HG02763 (cell line): ENCODE measurements around the gene DYRK1B.
"Not testable (repeated sequence)": the region's sequence is repeated elsewhere in the genome, so short reads cannot be mapped to it uniquely, and the experiment has no call there.

Experiments used
- ATAC-seq: cut with Tn5 transposase; IDR thresholded peaks from one replicate; pipeline ENCODE4 v1.9.1; 2021; ENCODE audit warnings: mild to moderate bottlenecking, moderate library complexity; ENCODE audit not compliant: unreplicated experiment

Gene DYRK1B

GRCh38 chr19:39833464-39834286 is at the start of gene DYRK1B:
DYRK1B (minus strand) TSS chr19:39834162; CDS start chr19:39831867, 2,295 bp downstream.
- peak; percentile 85 for ATAC-seq

GRCh38 chr19:39882645-39883044 is 48.7 kb upstream of the DYRK1B start:
- not testable (repeated sequence) for ATAC-seq

- not testable (repeated sequence) for ATAC-seq
Observed at GRCh38 chr19:39881495-39882110, 47.6 kb upstream of the DYRK1B start.

- ATAC-seq = not testable (repeated sequence)
Observed at GRCh38 chr19:39880241-39880640, 46.3 kb upstream of the DYRK1B start.

- ATAC-seq = not testable (repeated sequence)
Observed at GRCh38 chr19:39879796-39880195, 45.8 kb upstream of the DYRK1B start.

- not testable (repeated sequence) for ATAC-seq
Observed at GRCh38 chr19:39878866-39879265, 44.9 kb upstream of the DYRK1B start.

- no peak for ATAC-seq
Observed at GRCh38 chr19:39878398-39878797, 44.4 kb upstream of the DYRK1B start.

GRCh38 chr19:39877982-39878381 is 44.0 kb upstream of the DYRK1B start:
- ATAC-seq = not testable (repeated sequence)

- ATAC-seq = not testable (repeated sequence)
Observed at GRCh38 chr19:39877488-39877887, 43.5 kb upstream of the DYRK1B start.

- not testable (repeated sequence) for ATAC-seq
Observed at GRCh38 chr19:39876486-39876885, 42.5 kb upstream of the DYRK1B start.

GRCh38 chr19:39875401-39875864 is 41.5 kb upstream of the DYRK1B start:
- ATAC-seq = not testable (repeated sequence)

GRCh38 chr19:39874404-39874803 is 40.4 kb upstream of the DYRK1B start:
- no peak for ATAC-seq

GRCh38 chr19:39873385-39873784 is 39.4 kb upstream of the DYRK1B start:
- no peak for ATAC-seq

- ATAC-seq = no peak
Observed at GRCh38 chr19:39871886-39872866, 38.2 kb upstream of the DYRK1B start.

- ATAC-seq = no peak
Observed at GRCh38 chr19:39871362-39871761, 37.4 kb upstream of the DYRK1B start.

GRCh38 chr19:39870171-39870971 is 36.4 kb upstream of the DYRK1B start:
- no peak for ATAC-seq

GRCh38 chr19:39867952-39868351 is 34.0 kb upstream of the DYRK1B start:
- ATAC-seq = no peak

- no peak for ATAC-seq
Observed at GRCh38 chr19:39867133-39867532, 33.2 kb upstream of the DYRK1B start.

- ATAC-seq = no peak
Observed at GRCh38 chr19:39865953-39866352, 32.0 kb upstream of the DYRK1B start.

- no peak for ATAC-seq
Observed at GRCh38 chr19:39865186-39865585, 31.2 kb upstream of the DYRK1B start.
